HFF-Myc (cell line): ENCODE results near the gene ANKRD31.
A peak's percentile ranks its signal among the peaks of the same experiment; 100 is the strongest.

Experiments
- DNase-seq: peaks from one replicate; pipeline ENCODE4 v3.0.0-alpha.2; 2011; ENCODE audit warnings: low read depth; ENCODE audit errors: extremely low read depth
- H3K4me3 ChIP-seq: replicated peaks from 2 replicates; pipeline ENCODE4 v1.5.1; 2011; ENCODE audit warnings: low read depth, mild to moderate bottlenecking, control low read depth, low read length
- CTCF ChIP-seq: IDR thresholded peaks from 2 replicates; pipeline ENCODE4 v1.5.1; 2012; ENCODE audit warnings: mild to moderate bottlenecking, low read depth, low read length, control low read depth; ENCODE audit errors: missing control alignments

Gene ANKRD31

GRCh38 chr5:75062925-75063531, 173.7 kb downstream of the ANKRD31 start:
- no peak for DNase-seq
- H3K4me3 ChIP-seq: no peak overlapping the region
- TF ChIP-seq CTCF: no peak

GRCh38 chr5:75059912-75060545, 176.6 kb downstream of the ANKRD31 start:
- no peak for TF ChIP-seq CTCF
- no peak for DNase-seq
- no peak overlapping the region for H3K4me3 ChIP-seq

- no peak overlapping the region for H3K4me3 ChIP-seq
- no peak for DNase-seq
- no peak for TF ChIP-seq CTCF
Observed at GRCh38 chr5:75058986-75059535, 177.6 kb downstream of the ANKRD31 start.

- no peak overlapping the region for H3K4me3 ChIP-seq
- DNase-seq: no peak
- no peak for TF ChIP-seq CTCF
Observed at GRCh38 chr5:75057561-75057960, 179.1 kb downstream of the ANKRD31 start.

- H3K4me3 ChIP-seq: no peak overlapping the region
- TF ChIP-seq CTCF: no peak
- no peak for DNase-seq
Observed at GRCh38 chr5:75055727-75056144, 180.9 kb downstream of the ANKRD31 start.

- H3K4me3 ChIP-seq: peak overlapping the region; percentile 55
Observed at GRCh38 chr5:75054134-75054930, 182.3 kb downstream of the ANKRD31 start.

More at GRCh38 chr5:75054134-75054930, 182.3 kb downstream of the ANKRD31 start:
- TF ChIP-seq CTCF: no peak
- no peak for DNase-seq
